ENCODE results near the gene RBMS1. TPM values are rescaled to one million over a fixed set of nuclear protein-coding genes. Genes with fewer than 3 reads are reported as not detected.
A peak's percentile ranks its signal among the peaks of the same experiment; 100 is the strongest.

The RBMS1 gene
- total and polyA plus RNA-seq, 2 experiments from 2014 or later = 55.5 to 94.8 TPM

- H3K36me3 ChIP-seq (ENCODE audit: insufficient read depth) = no peaks in the 10 kb centered on the region
- H3K79me2 ChIP-seq (replicated peaks; ENCODE audit: insufficient read depth) = peaks cover 82% of the 10 kb centered on the region
- Mint-ChIP-seq H3K36me3 (ENCODE audit: low read depth) (peaks cover 9% of the 10 kb centered on the region; the same call in 2 of the 3 replicates), H3K27ac (peak overlapping the region; percentile 74), H3K9me3 (no peaks in the 10 kb centered on the region), H3K4me3 (no peak overlapping the region), H3K4me1 (peaks cover 70% of the 10 kb centered on the region), H3K27me3 (ENCODE audit: insufficient read depth, low read depth, poor library complexity) (peaks cover 3% of the 10 kb centered on the region)
- no peak overlapping the region for H3K4me3 ChIP-seq
- H3K4me1 ChIP-seq (ENCODE audit: insufficient read depth) = peaks cover 50% of the 10 kb centered on the region
- H3K27ac ChIP-seq (ENCODE audit: low read depth) = no peak overlapping the region; the same call in 1 of the 2 replicates
- peak; percentile 43 for ATAC-seq
- no peaks in the 10 kb centered on the region for H3K27me3 ChIP-seq (ENCODE audit: insufficient read depth)
- no peaks in the 10 kb centered on the region for H3F3A ChIP-seq (replicated peaks; ENCODE audit: low read depth)
- H4K20me1 ChIP-seq (replicated peaks; ENCODE audit: insufficient read depth) = 0 out of 2 replicates have a peak, but pooled peaks cover 11% of the 10 kb centered on the region
- TF ChIP-seq EZH2phosphoT487 (IDR thresholded peaks at IDR 0.05; ENCODE audit: unreplicated experiment) = no peak
- no peak for TF ChIP-seq CREB1 (CRISPR knock-in tag; IDR thresholded peaks at IDR 0.05; ENCODE audit: low read depth)
- TF ChIP-seq ZNF331 (CRISPR knock-in tag; IDR thresholded peaks at IDR 0.05; ENCODE audit: low read depth) = no peak
- no peak for TF ChIP-seq STAT1 (IDR thresholded peaks at IDR 0.05; ENCODE audit: unreplicated experiment)
- TF ChIP-seq ETS1 (IDR thresholded peaks at IDR 0.05) = no peak
- TF ChIP-seq POLR2AphosphoS5 (IDR thresholded peaks at IDR 0.05; ENCODE audit: low read depth) = no peak
- TF ChIP-seq REST (IDR thresholded peaks at IDR 0.05; ENCODE audit: unreplicated experiment) = no peak
- TF ChIP-seq CTCF (conservative IDR thresholded peaks at IDR 0.05; ENCODE audit: low read depth in 2 of 2) = no peak
- no peak for TF ChIP-seq ZNF114 (CRISPR knock-in tag; IDR thresholded peaks at IDR 0.05)
- TF ChIP-seq NANOG (IDR thresholded peaks at IDR 0.05; ENCODE audit: borderline replicate concordance) = no peak
- no peak for TF ChIP-seq EZH2 (IDR thresholded peaks at IDR 0.05; ENCODE audit: low read depth, unreplicated experiment)
- no peak for TF ChIP-seq JUNB (IDR thresholded peaks at IDR 0.05; ENCODE audit: unreplicated experiment)
- no peak for TF ChIP-seq ZNF462 (CRISPR knock-in tag; IDR thresholded peaks at IDR 0.05)
- DNase-seq (ENCODE audit: low spot score) = peak; percentile 25
- peak overlapping the region; percentile 14; the same call in 1 of the 2 replicates for H3K4me2 ChIP-seq
- no peak overlapping the region for H2AFZ ChIP-seq
- no peaks in the 10 kb centered on the region for H3K9me2 ChIP-seq (ENCODE audit: insufficient read depth)
These were observed 125.7 kb downstream of the RBMS1 start for GRCh38 chr2:160367887-160368286.

All from GM23338 (cell line).